Lower leg skin (tissue), 3 donors: Measurements from ENCODE around the gene DBF4B.

ENCODE experiments used
- CTCF ChIP-seq, 3 donors: fragments of 450-650 bp; IDR thresholded peaks; one replicate each; pipeline ENCODE4 v1.5.1; 2016; ENCODE audit warnings: antibody characterized with exemption in 3 of 3, mild to moderate bottlenecking in 3 of 3, moderate library complexity in 2 of 3
- POLR2A ChIP-seq, 2 donors: fragments of 450-650 bp; IDR thresholded peaks; one replicate each; pipeline ENCODE4 v1.6.1; 2016 to 2017; ENCODE audit warnings: antibody characterized with exemption in 2 of 2, mild to moderate bottlenecking in 1 of 2, moderate library complexity in 1 of 2

GRCh38 chr17:44663095-44663494 is 45.4 kb upstream of the DBF4B start:
- TF ChIP-seq CTCF (IDR thresholded peaks at IDR 0.05) (no peak), POLR2A (IDR thresholded peaks at IDR 0.05) (no peak)
